MM.1S (cell line): ENCODE data around the gene EPHA3.

Source experiments
- EZH2 ChIP-seq: fragments of 300-600 bp; sonication (generic); optimal IDR thresholded peaks from 2 replicates; pipeline ENCODE3; 2017; ENCODE audit warnings: low read depth, mild to moderate bottlenecking, antibody characterized with exemption, low read length, mixed read lengths
- EZH2phosphoT487 ChIP-seq: fragments of 300-600 bp; sonication (generic); IDR thresholded peaks from 2 replicates; pipeline ENCODE4 v1.6.1; 2018; ENCODE audit warnings: antibody characterized with exemption, low read length
- TF ChIP-seq, protein P1 (sequence below): fragments of 300-600 bp; sonication (generic); IDR thresholded peaks from 2 replicates; pipeline ENCODE4 v1.5.1; 2016; ENCODE audit warnings: antibody characterized with exemption, low read length, mixed read lengths

DNA sequence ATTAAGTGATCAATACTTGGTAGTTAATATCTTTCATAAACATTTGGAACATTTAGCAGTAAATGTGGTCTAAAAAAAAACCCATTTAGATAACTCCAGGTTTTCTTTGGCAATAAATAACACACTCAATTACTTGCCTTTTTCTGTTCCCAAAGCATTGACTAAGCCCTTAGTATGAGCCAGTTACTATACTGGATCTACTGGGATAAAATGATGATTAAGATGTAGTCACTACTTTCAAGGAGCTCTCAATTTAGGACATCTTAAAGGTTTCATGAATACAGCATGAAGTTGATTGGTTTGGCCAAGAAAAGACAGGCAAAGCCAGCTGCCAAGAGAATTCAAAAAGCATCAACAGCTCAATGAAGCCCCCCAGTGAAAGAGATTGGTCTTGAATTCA lies 250.9 kb downstream of the EPHA3 start:
- TF ChIP-seq, protein P1, sequence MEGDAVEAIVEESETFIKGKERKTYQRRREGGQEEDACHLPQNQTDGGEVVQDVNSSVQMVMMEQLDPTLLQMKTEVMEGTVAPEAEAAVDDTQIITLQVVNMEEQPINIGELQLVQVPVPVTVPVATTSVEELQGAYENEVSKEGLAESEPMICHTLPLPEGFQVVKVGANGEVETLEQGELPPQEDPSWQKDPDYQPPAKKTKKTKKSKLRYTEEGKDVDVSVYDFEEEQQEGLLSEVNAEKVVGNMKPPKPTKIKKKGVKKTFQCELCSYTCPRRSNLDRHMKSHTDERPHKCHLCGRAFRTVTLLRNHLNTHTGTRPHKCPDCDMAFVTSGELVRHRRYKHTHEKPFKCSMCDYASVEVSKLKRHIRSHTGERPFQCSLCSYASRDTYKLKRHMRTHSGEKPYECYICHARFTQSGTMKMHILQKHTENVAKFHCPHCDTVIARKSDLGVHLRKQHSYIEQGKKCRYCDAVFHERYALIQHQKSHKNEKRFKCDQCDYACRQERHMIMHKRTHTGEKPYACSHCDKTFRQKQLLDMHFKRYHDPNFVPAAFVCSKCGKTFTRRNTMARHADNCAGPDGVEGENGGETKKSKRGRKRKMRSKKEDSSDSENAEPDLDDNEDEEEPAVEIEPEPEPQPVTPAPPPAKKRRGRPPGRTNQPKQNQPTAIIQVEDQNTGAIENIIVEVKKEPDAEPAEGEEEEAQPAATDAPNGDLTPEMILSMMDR = no peak
- TF ChIP-seq EZH2 = no peak
- no peak for TF ChIP-seq EZH2phosphoT487
